B cell (primary cell): ENCODE results near the gene STPG1. TPM values are rescaled to one million over a fixed set of nuclear protein-coding genes. Genes with fewer than 3 reads are reported as not detected.

ENCODE experiments used
- ATAC-seq: fragments of 200-7000 bp; cut with Tn5 transposase; one replicate; pipeline ENCODE4 v1.10.0; 2021; ENCODE audit warnings: low read depth, mild to moderate bottlenecking, moderate number of reproducible peaks, moderate library complexity
- CTCF ChIA-PET: fragments of 350-600 bp; sonication (Branson Sonifier 250); formaldehyde crosslinking; loops from one replicate; lab custom pipeline; 2021; ENCODE audit warnings: antibody characterized with exemption, inconsistent platforms; lab: Charles Lee
- POLR2A ChIA-PET: fragments of 350-600 bp; sonication (Branson Sonifier 250); formaldehyde crosslinking; loops from one replicate; lab custom pipeline; 2021; ENCODE audit warnings: antibody characterized with exemption; lab: Charles Lee
- DNase-seq: peaks from one replicate; pipeline ENCODE4 v3.0.0; 2013
- H2AFZ ChIP-seq: 2 replicates; pipeline ENCODE4 v1.6.1; 2012; ENCODE audit warnings: mild to moderate bottlenecking, low read depth, low read length; ENCODE audit not compliant: insufficient read depth, poor library complexity, severe bottlenecking
- H3K27ac ChIP-seq, 2 donors: 1 replicate in 1 of 2; 2 replicates in 1 of 2; pipeline ENCODE4 v1.5.1; 2012 to 2013; ENCODE audit warnings: low read length in 2 of 2, mild to moderate bottlenecking in 2 of 2, moderate library complexity in 1 of 2
- H3K27me3 ChIP-seq, 4 experiments: fragments of 200-600 bp in 1 of 4; sonication (generic) in 1 of 4; replicated peaks in 1 of 4; 1 replicate in 2 of 4; 2 replicates in 2 of 4; pipeline versions ENCODE4 v1.6.1 to v1.7.0; 2013 to 2016; ENCODE audit warnings: low read length in 3 of 4, mild to moderate bottlenecking in 2 of 4, mixed read lengths in 1 of 4, moderate library complexity in 1 of 4; ENCODE audit not compliant: insufficient read depth in 4 of 4, control insufficient read depth in 3 of 4; ENCODE audit errors: control extremely low read depth in 1 of 4
- H3K36me3 ChIP-seq, 2 experiments: replicated peaks in 1 of 2; 1 replicate in 1 of 2; 2 replicates in 1 of 2; pipeline versions ENCODE4 v1.6.1 to v1.7.1; 2013; ENCODE audit warnings: low read length in 1 of 2; ENCODE audit not compliant: insufficient read depth in 2 of 2, control insufficient read depth in 1 of 2; ENCODE audit errors: control extremely low read depth in 1 of 2, extremely low read depth in 1 of 2
- H3K4me1 ChIP-seq, 2 donors: fragments of 200-600 bp in 1 of 2; sonication (generic) in 1 of 2; 1 replicate in 1 of 2; 2 replicates in 1 of 2; pipeline versions ENCODE4 v1.5.1 to v1.6.1; 2013 to 2017; ENCODE audit warnings: low read length in 2 of 2; ENCODE audit not compliant: control insufficient read depth in 2 of 2, insufficient read depth in 2 of 2
- H3K4me2 ChIP-seq: replicated peaks from 2 replicates; pipeline ENCODE3; 2012; ENCODE audit warnings: mild to moderate bottlenecking, low read depth, low read length; ENCODE audit not compliant: poor library complexity, severe bottlenecking
- H3K4me3 ChIP-seq, 5 experiments: fragments of 200-600 bp in 1 of 5; sonication (generic) in 1 of 5; 1 replicate in 3 of 5; 2 replicates in 2 of 5; pipeline versions ENCODE4 v1.5.1 to v1.7.0; 2011 to 2016; ENCODE audit warnings: low read length in 4 of 5, mild to moderate bottlenecking in 4 of 5, low read depth in 2 of 5, control low read depth in 1 of 5, moderate library complexity in 1 of 5; ENCODE audit not compliant: insufficient read depth in 1 of 5; ENCODE audit errors: control extremely low read depth in 1 of 5, extremely low read depth in 1 of 5
- H3K79me2 ChIP-seq: fragments of 200-600 bp; sonication (generic); one replicate; pipeline ENCODE4 v1.6.0; 2016; ENCODE audit warnings: low read length; ENCODE audit not compliant: control insufficient read depth, insufficient read depth
- H3K9ac ChIP-seq: fragments of 200-600 bp; sonication (generic); 2 replicates; pipeline ENCODE4 v1.6.1; 2017; ENCODE audit warnings: mild to moderate bottlenecking, low read length, moderate library complexity
- H3K9me3 ChIP-seq, 3 donors: one replicate each; pipeline versions ENCODE4 v1.6.1 to v1.7.1; 2013; ENCODE audit warnings: low read length in 2 of 3; ENCODE audit not compliant: control insufficient read depth in 2 of 3, insufficient read depth in 1 of 3; ENCODE audit errors: control extremely low read depth in 1 of 3
- H4K20me1 ChIP-seq: 2 replicates; pipeline ENCODE4 v1.6.0; 2012; ENCODE audit warnings: mild to moderate bottlenecking, low read length; ENCODE audit not compliant: insufficient read depth, control insufficient read depth, poor library complexity, severe bottlenecking
- H3K27ac Mint-ChIP-seq: one replicate; pipeline ENCODE4 v1.8.0; 2021; ENCODE audit warnings: mixed read lengths
- H3K27me3 Mint-ChIP-seq: one replicate; pipeline ENCODE4 v1.8.0; 2021; ENCODE audit warnings: mixed read lengths
- H3K4me1 Mint-ChIP-seq: one replicate; pipeline ENCODE4 v1.8.0; 2021; ENCODE audit warnings: mixed read lengths
- H3K4me3 Mint-ChIP-seq: one replicate; pipeline ENCODE4 v1.8.0; 2021; ENCODE audit warnings: mixed read lengths
- H3K9me3 Mint-ChIP-seq: one replicate; pipeline ENCODE4 v1.8.0; 2022; ENCODE audit warnings: mixed read lengths; ENCODE audit not compliant: insufficient read depth
- EZH2 ChIP-seq: IDR thresholded peaks from 2 replicates; pipeline ENCODE4 v1.6.1; 2012; ENCODE audit warnings: borderline replicate concordance, low read depth, mild to moderate bottlenecking, moderate library complexity, low read length; ENCODE audit not compliant: insufficient read depth, poor library complexity, severe bottlenecking
- WGBS: methylation state at CpG from one replicate; pipeline ENCODE4 v1.1.5; 2013; ENCODE audit warnings: missing lambda C conversion rate; ENCODE audit not compliant: insufficient coverage; 5-methylcytosine and 5-hydroxymethylcytosine counted together
- intact Hi-C: fragments of 100-400 bp; cut with micrococcal nuclease; formaldehyde crosslinking; loops from one replicate; pipeline ENCODE4 v1.10.0; 2022
- polyA plus RNA-seq: library from polyadenylated mRNA; depleted of rRNA; stranded (reverse); fragments of >200 nt; gene quantifications from 2 replicates; pipeline ENCODE4 v1.2.3, GENCODE V29; 2012
- total RNA-seq, 2 donors: library from RNA; stranded (reverse); fragments of 120-200 nt in 1 of 2; gene quantifications; 1 replicate in 1 of 2; 2 replicates in 1 of 2; pipeline versions ENCODE4 v1.2.3 to v1.2.4, GENCODE V29; 2013 to 2022
- TF ChIP-seq, protein P1 (sequence below): fragments of 200-600 bp; IDR thresholded peaks from one replicate; pipeline ENCODE4 v1.8.0; 2022; ENCODE audit warnings: antibody characterized with exemption, mild to moderate bottlenecking

The STPG1 gene
- total and polyA plus RNA-seq, 2 donors (not counting 1 experiment from before 2014, with no cell fraction given) = 4.6 to 6.1 TPM

DNA sequence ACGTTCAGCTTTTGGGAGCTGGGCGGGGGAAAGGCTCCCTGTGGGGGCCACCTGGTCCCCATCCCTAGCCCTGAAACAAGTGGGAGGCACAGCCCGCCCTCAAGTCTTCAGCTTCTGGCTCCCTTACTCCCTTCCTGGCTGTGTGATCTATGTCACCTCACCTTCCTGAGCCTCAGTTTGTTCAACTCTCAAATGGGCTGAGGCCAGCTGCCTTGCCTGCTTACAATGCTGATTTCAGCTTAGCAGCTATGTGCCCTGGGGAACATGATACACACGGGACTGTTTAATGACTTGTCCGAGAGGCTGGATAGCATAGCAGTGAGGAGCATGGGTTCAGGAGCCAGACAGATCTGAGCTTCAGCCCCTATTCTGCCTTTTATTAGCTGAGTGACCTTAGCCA, 75.1 kb downstream of the STPG1 start:
- DNase-seq (no peak), ATAC-seq (no peak)
- Histone ChIP-seq H3K9me3 (no peaks in the 10 kb centered on the region), H3K27ac (no peak overlapping the region), H3K79me2 (no peaks in the 10 kb centered on the region), H2AFZ (no peak overlapping the region), H3K9ac (no peak overlapping the region), H3K4me2 (no peak overlapping the region), H3K36me3 (no peaks in the 10 kb centered on the region), H4K20me1 (no peaks in the 10 kb centered on the region), H3K4me3 (no peak overlapping the region), H3K27me3 (peaks cover 0 to 12% (median 0%) of the 10 kb centered on the region in 4 experiments), H3K4me1 (no peaks in the 10 kb centered on the region)
- ChIA-PET POLR2A (no interaction called here), CTCF (interaction anchor here (0.7 kb wide), 1 partner anchor 560 kb away, joined by 3 read pairs; no protein-coding TSS in a partner anchor)
- intact Hi-C loops = no loop called here
- Mint-ChIP-seq H3K27me3 (peaks cover 17% of the 10 kb centered on the region), H3K4me1 (no peaks in the 10 kb centered on the region), H3K9me3 (no peaks in the 10 kb centered on the region), H3K27ac (no peak overlapping the region), H3K4me3 (no peak overlapping the region)
- WGBS = 91% methylated on average over 3 of the region's 5 CpGs
- TF ChIP-seq, protein P1, sequence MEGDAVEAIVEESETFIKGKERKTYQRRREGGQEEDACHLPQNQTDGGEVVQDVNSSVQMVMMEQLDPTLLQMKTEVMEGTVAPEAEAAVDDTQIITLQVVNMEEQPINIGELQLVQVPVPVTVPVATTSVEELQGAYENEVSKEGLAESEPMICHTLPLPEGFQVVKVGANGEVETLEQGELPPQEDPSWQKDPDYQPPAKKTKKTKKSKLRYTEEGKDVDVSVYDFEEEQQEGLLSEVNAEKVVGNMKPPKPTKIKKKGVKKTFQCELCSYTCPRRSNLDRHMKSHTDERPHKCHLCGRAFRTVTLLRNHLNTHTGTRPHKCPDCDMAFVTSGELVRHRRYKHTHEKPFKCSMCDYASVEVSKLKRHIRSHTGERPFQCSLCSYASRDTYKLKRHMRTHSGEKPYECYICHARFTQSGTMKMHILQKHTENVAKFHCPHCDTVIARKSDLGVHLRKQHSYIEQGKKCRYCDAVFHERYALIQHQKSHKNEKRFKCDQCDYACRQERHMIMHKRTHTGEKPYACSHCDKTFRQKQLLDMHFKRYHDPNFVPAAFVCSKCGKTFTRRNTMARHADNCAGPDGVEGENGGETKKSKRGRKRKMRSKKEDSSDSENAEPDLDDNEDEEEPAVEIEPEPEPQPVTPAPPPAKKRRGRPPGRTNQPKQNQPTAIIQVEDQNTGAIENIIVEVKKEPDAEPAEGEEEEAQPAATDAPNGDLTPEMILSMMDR = no peak
- no peak for TF ChIP-seq EZH2

DNA sequence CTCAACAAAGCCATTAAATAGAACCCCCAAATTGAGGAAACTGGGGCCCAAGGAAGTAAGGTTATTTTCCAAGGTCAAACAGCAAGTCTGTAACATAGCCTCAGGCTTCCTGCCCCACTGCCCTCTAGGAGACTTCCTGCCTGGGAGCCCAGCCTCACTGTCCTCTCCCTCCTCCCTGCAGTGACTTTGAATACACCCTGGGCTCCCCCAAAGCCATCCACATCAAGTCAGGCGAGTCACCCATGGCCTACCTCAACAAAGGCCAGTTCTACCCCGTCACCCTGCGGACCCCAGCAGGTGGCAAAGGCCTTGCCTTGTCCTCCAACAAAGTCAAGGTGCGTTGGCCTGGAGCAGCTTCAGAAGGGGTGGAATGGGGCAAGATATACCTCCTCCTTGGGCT, 76.1 kb downstream of the STPG1 start:
- H3K9me3 ChIP-seq = no peaks in the 10 kb centered on the region
- Mint-ChIP-seq H3K27ac (no peak overlapping the region), H3K9me3 (no peaks in the 10 kb centered on the region), H3K4me1 (no peaks in the 10 kb centered on the region), H3K27me3 (peaks cover 20% of the 10 kb centered on the region), H3K4me3 (no peak overlapping the region)
- DNase-seq = no peak
- H3K27me3 ChIP-seq = peaks cover 0 to 12% (median 0%) of the 10 kb centered on the region in 4 experiments
- no peak overlapping the region for H3K27ac ChIP-seq
- no peak overlapping the region for H3K4me3 ChIP-seq
- intact Hi-C loops = no loop called here
- H3K4me2 ChIP-seq = no peak overlapping the region
- WGBS = 100% methylated on average over 1 of the region's 4 CpGs
- H4K20me1 ChIP-seq = no peaks in the 10 kb centered on the region
- H3K79me2 ChIP-seq = no peaks in the 10 kb centered on the region
- TF ChIP-seq, protein P1 = no peak
- TF ChIP-seq EZH2 = no peak
- CTCF ChIA-PET = no interaction called here
- H3K9ac ChIP-seq = no peak overlapping the region
- ATAC-seq = no peak
- no peak overlapping the region for H2AFZ ChIP-seq
- POLR2A ChIA-PET = no interaction called here
- H3K36me3 ChIP-seq = no peaks in the 10 kb centered on the region
- no peaks in the 10 kb centered on the region for H3K4me1 ChIP-seq
